Measurements from ENCODE around the gene FMOD.
"Not testable (repeated sequence)": the region's sequence is repeated elsewhere in the genome, so short reads cannot be mapped to it uniquely, and the experiment has no call there.

FMOD gene

DNA sequence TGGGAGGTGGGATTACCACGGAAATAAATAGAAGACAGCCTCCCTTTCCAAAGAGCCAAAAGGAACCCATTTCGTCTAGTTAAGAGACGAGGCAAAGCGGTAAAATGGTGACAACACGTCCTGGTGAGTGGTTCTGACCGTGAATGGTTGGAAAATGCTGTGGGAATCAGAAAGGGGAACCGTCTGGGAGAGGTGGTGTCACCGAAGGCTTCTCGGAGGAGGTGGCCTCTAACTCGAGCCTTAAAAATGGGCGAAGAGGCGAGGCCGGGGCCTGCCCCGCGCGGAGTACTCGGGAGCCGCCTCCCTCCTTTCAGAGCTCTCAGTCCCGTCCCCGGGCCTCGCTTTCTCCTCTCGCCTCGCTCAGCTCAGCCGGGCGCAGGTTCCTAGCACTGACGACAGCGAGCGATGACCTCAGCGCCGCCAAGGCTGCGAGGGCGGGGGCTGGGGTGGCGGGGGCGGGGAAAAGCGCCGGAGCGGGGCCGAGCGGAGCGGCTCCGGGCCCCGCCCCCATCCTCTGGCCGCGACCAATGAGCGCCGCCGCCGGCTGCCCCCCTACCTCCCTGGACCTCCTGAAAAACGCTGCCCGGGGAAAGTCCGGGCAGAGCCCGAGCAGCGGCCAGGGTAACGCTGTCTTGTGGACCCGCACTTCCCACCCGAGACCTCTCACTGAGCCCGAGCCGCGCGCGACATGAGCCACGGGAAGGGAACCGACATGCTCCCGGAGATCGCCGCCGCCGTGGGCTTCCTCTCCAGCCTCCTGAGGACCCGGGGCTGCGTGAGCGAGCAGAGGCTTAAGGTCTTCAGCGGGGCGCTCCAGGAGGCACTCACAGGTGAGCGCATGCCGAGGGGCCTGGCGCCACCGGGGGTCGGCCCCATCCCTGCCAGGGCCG, 45.8 kb downstream of the FMOD start, which contains the start of gene BTG2:
Gene BTG2 (plus strand): TSS at position 601 of the 890 bp plus-strand sequence. CDS start 88 bp downstream, at position 689.
- DNase-seq, result peak; percentile 97

DNA sequence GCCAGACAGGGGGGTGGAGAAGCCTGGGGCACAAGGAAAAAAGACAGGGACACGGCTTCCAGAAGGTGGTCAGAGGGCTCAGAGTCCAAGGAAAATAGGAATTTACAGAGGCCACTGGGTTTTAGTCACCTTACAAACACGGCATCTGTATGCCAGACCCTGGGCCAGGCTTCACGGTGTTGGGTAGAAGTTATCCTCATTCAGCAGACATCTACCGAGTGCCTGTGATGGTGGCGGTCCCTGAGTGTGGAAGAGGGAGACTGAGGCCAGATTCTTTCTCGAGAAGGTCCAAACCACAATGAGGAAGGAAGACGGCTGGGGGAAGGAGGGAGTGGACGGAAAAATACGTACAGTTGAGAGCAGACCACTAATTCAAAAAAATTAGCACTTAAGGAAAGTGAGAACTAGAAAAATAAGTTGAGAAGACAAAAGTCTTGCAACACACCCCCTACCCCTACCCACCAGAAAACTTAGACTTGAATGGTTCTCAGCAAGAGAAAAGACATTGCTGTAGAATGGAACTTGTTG, 46.5 kb downstream of the FMOD start:
- DNase-seq, result no peak

DNA sequence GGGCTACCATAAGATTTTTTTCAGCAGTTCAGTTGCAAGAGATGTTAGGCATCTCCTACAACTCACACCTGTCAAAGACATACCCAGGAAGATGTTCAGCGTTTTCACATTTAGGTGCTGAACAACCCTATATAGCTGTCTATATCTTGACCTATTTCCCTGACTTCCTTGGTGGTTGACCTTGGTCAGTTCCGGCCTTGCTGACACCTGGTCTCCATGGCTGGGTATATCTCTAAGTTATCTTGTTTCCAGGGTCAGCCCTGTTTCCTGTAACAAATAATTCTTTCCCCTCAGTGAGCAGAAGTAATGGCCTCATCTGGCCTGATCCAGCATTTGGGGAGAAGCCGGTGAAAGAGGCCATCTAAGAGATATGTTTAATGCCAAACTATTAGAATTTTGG, 48.0 kb downstream of the FMOD start:
- no peak for DNase-seq

DNA sequence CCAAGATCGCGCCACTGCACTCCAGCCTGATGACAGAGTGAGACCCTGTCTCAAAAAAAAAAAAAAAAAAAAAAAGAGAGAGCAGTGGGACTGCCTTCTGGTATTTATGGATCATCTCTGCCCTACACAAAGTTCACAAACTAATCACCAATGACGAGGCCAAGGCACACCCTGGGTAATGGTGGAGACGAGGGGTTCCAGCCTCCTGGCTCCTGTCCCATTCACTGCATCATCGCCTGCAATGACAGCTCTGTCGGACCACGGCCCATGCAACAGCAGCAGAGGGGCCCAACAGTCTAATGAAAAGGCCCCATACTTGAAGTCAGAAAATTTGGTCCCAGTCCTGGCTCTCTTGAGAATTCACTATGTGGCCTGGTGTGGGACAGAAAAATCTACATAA, 48.5 kb downstream of the FMOD start:
- DNase-seq, result no peak

DNA sequence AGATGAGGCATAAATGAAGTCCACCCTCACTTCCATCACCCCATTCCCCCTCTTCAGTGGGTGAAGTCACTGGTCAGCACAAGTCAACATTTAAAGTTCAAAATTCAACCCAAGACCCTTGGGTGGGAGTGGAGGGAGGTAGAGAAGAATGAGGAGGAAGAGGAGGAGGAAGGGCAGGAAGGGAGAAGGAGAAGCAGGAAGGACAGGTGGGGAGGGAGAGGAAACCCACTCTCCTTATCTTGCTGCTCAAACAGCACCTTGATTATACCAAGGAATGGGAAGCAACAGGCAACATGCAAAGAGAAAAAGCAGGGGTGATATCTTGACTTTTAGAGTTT, 49.6 kb downstream of the FMOD start:
- no peak for DNase-seq

DNA sequence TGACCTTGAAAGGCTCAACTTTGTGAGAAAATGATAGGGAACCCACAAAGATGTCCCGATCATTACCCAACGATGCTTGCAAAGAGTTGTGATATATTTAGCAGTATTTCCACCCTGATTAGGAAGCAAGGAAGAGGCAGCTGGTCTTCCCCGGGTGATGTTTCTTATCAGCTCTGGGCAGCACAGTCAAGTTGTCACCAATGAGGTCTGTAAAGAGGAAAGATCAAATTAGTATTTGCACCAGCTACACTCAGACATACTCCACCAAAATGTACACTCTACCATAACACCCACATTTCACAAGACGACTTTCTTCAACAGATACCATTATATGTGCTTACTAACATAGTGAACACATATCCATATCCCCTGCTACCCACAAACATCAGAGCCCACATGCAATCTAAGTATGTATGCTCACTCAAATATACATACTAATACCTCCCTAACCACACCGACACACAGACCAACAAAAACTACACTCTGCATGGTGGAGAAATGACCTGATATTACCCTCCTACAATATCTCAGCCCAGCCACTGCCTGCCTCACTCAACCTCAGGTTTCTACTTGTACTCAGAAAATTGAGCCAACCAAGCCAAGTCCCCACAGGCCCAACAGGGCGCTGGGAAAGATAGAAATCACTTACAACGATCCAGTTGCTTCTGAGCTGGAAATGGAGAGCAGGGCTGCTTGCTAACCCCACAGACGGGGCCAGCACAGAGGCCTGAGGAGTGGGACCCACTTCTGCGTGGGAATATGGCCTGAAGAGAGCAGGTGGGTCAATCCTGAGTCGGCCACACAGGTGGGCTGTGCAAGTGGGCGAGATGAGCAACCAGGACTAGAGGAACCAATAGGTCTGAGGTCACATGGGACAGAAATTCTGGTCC, 50.2 kb downstream of the FMOD start:
- DNase-seq, result no peak

DNA sequence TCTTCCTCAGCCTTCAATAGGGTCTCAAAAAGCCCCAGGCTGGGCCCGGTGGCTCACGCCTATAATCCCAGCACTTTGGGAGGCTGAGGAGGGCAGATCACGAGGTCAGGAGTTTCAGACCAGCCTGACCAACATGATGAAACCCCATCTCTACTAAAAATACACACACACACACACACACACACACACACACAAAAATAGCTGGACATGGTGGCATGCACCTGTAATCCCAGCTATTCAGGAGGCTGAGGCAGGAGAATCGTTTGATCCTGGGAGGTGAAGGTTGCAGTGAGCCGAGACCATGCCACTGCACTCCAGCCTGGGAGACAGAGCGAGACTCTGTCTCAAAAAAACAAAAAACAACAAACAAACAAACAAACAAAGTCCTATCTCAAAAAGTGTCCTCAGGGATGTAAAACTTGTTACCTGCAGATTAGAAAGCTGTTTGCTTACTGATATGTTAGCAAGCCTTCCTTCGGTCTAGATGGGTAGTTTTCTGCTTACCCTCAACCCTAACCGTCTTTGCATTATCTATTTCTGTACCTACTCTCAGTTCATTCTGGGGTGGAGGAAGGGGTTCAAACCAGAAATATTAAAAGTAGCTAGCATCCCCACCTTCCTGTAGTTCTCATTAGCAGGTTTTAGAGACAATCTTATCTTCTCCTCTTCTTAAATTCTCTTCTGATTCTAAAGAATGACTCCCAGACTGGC, 51.0 kb downstream of the FMOD start:
- not testable (repeated sequence) for DNase-seq

DNA sequence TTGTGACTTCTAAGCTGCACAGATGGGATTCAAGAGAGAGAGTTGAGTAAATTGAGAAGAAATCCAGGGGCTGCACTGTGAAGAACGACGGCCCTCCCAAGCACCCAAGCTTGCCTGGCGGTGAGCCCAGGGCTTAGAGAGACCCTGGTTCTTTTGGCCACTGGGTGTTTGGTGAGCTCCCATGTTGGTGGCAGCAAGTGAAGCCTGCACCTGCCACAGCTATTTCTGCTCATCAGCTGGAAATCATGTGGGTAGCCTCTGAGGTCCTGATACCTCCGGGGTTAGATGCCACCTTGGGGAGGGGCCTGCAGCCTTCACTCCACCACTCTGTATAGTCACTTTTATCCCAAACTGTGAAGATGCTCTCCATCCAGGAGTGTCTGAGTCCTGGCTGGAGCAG, 51.8 kb downstream of the FMOD start:
- peak; percentile 82 for DNase-seq

DNA sequence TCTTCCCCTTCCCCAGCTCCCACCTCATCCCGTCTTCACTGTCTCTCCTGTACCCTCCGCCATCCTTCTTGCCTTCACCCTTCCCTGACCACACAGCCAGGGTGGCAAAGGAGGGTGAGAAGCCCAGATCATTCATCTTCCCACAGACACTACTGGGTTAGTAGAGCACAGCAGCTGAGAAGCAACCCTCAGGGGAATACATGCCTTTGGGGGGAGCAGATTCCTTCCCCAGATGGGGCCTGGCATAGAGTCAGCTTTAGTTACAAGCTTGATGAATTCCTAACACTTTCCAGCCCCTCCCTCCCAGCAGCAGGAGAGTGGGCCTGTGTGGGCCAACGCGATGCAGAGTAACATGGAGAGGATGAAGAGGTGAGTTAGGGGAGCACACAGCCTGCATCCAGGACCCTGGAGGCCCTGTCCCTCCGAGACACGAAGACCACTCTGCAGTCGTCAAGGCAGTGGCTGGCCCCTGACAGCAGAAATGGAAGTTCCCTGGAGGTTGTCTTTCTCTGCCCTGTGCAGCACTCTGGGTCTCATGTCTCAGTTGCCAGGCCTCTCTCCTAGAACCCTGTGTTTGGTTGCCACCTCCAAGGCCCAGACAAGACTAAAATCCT, 54.4 kb downstream of the FMOD start:
- no peak for DNase-seq

DNA sequence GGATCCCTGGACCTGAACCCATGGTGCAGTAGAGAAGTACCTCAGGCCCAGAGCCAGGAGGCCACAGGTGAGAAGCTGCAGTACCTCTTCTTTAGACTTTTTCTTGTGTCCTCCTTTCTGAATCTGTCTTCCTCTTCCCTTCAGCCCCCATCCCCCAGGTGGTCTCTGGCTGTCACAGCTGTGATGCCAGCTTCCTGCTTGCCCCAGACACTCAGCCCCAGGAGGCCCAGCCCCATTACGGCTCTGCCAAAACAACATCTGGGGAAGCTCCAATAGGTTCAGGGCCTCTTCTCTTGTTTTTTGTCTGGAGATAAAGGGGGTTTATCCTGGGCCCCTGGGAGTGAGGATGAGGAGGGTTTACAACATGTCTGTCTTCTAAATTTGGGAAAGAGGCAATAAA, 55.1 kb downstream of the FMOD start:
- DNase-seq, result no peak

DNA sequence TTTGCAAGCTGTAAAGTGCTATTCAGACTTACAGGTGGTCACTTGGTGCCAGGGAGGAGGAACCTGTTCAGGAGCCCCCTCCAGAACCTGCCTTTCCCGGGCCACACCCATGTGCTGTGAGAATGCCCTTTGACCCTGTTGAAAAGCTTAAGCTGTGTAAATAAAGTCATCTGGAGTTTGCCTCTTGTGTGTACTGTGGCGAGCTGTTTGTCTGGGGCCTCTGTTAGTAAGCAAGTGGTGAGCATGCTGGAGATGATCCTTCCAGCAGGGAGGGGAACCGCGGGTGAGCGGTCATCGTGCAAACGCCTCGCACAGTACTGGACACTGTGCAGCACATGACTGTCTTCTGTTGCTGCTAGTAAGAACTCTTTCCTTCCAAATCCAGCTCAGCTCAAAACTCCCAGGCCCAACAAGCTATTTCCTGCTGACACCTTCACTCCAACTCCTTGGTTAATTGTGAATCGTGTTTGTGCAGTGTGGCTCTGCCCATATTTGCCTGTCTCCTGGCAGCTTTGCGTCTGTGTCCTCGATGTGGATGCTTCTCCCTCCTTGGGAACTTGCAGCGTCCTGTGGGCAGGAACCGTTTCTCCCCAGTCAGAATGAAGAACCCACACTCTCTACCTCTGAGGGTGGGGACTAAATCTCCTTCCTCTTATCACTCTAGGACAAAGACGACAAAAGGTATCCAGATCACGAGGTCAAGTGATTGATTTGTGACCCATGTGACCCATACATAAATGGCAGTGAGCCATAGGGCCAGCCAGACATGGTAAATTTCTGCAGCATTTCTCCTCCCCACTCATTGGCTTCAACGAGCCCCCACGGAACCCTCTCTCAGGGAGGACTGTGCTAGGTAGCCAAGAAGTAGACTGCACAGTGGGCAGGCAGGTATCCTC, 59.5 kb downstream of the FMOD start:
- peak; percentile 36 for DNase-seq
